Stimulated activated CD4-positive, alpha-beta T cell treated with anti-CD3 and anti-CD28 coated beads, Interleukin-12 subunit alpha, Interleukin-12 subunit beta, amount 100 ng/mL, for 4 hours (primary cell): ENCODE data around the gene PDPN.

Source experiments
- DNase-seq: peaks from one replicate; pipeline ENCODE4 v3.0.0-alpha.2; 2020

The PDPN gene

GRCh38 chr1:13581446-13581845 is 2.2 kb upstream of the PDPN start:
- DNase-seq, result no peak

DNA sequence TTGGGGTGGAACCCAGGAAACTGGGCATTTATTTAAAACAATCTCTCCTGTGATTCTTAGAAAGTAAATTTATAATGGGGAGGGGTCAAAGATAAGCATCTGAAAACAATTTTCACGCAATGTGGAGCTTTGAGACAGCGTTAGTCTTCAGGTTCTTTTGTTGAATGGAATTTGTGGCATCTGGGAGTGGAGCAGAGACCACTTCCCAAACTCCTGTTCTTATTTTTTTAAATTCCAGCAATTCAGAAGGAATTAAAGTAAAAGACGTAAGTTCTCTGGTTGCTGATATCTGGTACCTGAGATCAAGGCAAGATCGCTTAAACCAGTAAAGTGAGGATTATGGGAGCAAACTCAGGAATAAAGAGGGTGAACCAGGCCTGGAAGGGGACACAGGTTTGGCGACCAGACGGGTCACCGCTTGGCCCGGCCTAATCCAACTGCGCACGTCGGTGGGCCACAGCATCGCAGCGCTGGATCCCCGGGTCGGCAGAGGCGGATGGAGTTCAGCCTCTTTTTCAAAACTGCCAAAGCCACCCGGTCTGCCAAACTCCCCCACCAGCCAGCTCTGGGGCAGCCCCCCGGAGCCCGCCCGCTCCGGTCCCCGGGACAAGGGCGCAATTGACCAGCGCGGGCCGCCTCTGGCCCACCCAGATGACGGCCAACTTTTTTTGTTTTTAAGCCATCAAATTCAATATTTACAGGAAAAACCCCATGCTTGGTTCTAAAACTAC is 754 bp upstream of the PDPN start:
- no peak for DNase-seq

GRCh38 chr1:13583966-13584791 is 547 bp downstream of the PDPN start:
- no peak for DNase-seq

DNA sequence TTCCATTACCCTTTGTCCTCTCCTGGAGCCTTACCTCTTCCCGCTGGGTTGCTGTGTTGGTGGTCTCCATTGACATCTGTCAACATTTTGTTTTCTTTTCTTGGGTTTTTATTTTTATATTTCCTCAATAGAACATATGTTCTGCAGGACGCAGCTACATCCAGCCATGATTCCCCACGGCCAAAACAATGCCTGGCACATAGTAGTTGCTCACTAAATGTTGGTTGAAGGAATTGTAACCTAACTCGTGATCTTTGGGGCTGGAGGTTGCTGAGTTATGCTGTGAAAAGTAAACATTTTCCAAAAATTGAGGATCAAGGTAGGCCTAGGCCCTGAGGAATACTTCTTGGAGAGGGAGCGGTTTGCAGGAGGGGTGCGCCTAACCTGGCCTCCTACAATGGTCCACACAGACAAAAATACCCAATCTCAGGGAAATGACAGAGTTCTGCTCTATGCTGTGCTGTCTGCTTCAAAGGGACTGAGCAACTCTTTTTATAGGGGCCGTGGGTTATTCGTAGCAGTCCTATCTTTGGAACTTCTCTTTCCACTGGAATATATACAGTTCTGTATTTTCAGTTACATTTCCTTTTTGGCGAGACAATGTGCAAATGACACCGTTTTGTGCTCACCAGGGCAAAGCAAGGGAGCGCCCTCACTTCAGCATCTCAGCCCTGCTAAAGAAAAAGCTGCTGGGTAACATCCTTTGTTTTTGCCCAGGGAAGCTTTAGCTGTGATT is 1.4 kb downstream of the PDPN start:
- no peak for DNase-seq

DNA sequence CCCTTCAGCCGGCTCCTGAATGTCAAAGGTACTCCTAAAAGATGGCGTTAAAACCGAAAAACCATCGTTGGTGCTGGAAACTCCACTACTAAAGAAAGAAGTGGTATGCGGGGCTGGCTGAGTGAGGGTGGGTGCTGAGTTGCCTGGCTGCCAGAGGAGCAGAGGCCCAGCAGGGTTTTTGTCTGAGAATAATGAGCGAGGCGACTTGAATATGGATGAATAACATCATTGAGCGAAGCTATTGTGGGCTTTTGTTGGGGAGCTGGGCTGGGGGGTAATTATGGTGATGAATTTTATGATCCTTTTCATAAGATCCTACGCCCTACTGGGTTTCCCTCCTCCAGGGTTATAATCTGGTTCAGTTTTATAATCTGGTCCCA is 2.0 kb downstream of the PDPN start:
- DNase-seq, result no peak

DNA sequence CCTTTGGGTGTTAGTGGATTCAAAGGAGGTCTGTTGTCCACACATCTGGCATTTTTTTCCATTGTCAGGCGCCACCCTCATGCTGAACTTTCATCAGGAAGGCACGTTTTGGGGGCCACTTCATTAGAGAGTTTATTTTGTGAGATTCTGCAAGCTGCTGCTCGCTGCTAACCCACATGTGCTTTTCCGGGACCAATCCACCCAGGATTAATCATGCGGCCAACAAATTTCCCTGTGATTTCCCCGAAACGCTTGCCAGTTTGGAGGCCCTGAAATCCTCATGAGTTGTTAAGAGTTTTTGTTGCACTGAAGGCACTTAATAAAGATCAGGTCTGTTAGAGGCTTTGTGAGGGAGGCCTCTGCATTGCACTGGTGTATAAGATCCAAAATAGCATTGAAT is 2.4 kb downstream of the PDPN start:
- no peak for DNase-seq

DNA sequence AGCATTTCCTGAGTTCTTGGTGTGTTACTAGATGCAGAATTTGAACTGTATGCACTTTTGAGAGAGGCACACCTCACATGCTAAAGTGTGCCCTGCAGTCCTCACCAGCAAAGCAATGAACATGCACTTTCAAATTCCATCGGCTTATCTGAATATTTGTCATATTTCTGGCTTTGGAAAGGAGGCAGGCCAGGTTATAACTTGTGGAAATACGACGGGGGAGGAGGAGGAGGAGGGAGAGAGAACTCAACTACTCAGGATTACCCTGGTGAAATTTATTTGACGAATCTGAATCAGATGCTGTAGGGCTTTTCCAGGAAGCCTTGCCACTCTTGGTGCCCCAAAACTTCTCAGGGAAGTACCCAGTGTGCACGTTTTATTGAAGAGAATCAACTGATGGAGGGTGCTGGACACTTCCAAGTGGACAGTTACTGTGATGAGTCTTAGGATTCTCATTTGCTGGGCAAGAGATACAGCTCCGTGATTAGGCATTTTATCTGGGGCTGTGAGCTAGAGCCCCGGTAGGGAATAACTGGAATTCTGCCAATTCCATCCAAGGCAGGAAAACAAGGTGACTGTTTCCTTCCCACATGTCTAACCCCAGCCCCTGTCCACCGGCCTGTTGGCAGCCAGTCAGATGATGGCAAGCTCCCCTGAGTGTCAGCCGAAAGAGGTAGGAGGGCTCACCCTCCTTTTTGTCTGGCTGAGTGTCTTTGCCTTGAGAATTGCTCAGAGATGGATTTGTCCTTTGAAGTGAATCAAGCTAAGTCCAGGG is 3.8 kb downstream of the PDPN start:
- no peak for DNase-seq

GRCh38 chr1:13588946-13589796 is 5.5 kb downstream of the PDPN start:
- no peak for DNase-seq

DNA sequence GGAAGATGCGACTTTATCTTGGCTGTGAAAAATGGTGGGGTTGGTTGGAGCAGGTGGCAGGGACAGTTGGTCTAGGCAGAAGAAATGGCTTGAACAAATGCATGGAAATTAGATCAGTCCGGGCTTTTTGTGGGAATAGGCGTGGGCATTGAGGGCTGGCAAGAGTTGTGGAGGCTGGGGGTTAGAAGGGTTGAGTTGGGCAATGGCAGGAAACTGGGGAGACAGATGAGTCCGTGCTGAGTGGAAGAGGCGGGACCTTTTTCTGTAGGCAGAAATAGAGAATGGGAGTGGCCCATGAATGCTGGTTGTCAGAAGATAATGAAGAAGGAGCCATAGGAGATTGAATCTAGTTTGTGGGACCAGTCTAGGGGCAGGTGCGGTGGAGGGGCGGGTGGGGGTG is 6.9 kb downstream of the PDPN start:
- no peak for DNase-seq

GRCh38 chr1:13593511-13594131 is 10.0 kb downstream of the PDPN start:
- no peak for DNase-seq

DNA sequence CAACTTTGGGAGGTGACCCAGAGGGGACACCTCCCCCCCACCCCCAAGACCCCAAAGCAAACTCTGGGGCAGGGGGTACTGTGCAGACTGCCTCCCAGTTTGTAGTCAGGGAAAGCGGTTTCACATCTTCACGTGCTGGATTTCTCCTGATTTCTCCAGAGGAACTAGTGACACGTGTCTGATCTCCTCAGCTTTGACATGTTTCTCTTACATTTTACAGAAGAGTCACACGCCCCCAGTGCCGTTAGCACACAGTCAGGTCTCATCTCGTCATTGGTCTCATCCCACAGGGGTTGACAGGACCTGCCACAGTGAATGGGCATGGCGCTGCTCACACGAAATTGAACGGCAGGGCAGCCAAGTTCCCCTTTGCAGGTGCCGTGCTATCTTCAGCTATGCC is 11.8 kb downstream of the PDPN start:
- no peak for DNase-seq

GRCh38 chr1:13597166-13597565 is 13.5 kb downstream of the PDPN start:
- DNase-seq, result no peak

DNA sequence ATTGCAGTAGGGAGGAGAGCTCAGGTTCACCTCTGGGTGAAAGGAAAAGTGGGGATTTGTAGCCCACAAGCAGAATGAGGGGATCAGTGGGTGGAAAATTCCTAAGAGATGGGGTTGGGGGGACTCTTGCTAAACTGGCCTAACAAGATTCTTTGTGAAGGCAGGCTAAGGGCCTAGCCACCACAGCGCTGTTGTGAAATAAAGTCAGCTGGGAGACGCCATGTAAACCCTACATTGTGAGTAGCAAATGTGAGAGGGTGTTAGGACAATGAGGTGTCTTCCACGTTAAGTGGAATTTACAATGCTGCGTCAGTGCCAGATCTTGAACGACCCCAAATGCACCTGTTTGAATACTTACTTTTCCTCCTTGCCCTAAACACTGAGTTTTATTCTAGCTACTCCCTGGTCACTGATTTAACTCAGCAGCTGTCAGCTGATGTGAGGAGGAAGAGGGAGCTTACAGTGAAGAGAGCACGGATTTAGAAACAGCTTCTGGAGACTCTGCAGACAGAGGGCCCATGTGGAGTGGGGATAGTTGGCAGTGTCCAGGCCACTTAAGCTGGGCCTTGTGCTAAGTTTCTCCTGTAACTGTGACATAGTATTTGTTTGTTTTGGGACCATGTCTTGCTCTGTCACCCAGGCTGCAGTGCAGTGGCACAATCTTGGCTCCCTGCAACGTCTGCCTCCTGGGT is 17.3 kb downstream of the PDPN start:
- DNase-seq, result no peak

- no peak for DNase-seq
Observed at GRCh38 chr1:13604176-13604575, 20.5 kb downstream of the PDPN start.

- DNase-seq, result no peak
Observed at GRCh38 chr1:13604721-13605120, 21.1 kb downstream of the PDPN start.

DNA sequence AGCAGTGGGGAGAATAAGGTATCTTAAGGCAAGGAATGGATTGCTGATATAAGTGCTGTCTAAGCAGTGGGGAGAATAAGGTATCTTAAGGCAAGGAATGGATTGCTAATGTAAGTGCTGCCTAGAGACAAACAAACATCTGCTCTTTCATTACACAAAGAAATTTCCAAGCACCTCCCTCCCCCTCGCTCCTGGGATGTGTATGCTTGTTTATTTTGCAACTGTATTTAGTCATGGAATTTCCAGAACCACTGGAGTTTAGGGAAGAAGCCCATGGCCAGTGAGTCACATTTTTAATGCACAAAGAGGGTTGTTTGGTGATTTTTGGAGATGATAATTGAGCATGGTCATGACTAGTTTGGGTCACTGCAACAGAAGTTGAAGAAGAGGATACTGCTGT is 21.5 kb downstream of the PDPN start:
- DNase-seq, result no peak

- no peak for DNase-seq
Observed at GRCh38 chr1:13607002-13607401, 23.4 kb downstream of the PDPN start.

DNA sequence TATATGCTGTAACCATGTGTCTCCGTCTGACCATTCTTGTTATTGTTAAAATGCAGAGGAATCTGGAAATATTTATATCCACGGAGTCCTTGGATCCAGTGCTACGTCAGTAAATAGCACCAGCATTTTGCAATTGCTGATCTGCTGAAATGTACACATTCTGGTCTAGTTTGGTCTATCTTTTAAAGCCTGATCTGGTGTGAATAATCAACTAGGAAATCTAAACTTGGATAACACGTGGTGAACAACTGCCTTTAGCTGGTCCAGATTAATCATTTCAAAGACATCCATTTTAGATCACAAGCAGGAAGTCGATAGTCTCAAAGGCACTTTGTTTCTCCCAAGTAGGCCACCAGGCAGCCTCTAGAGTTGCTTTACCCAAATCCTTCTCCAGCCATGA is 32.6 kb downstream of the PDPN start:
- no peak for DNase-seq

DNA sequence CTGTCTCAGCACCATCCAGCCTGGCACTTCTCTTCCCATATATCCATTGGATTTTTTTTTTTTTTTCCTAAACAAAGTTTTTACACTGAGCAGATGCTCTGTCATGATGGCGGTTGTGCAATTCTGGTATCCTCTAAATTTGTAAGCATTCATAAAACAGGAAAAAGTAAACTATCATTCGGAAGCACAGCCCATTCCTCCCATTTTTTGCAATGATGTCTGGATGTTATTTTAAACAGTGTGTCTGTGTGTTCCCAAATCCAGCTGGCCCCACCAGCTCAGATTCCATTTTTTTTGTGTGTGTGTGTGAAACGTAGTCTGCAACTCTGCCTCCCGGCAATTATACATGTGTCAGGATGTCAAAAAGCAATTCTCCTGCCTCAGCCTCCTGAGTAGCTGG is 33.5 kb downstream of the PDPN start:
- no peak for DNase-seq

DNA sequence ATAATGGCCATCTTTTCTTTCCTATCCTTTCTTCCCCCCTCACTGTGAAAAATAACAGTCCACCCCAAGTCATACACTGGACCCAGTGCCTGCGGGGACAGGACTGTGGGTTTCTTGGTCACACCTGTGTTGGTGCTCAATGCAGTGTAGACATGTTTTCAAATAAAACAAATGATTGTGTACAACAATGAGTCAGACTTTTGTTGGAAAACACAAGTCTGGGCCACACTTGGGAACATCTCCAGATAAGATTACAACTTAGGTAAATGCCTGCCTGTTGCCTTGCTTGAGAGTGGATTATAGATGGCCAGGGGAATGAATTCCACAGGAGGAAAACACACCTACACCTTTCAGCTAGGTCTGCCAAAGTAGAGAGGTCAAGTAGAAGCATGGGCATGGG is 34.1 kb downstream of the PDPN start:
- DNase-seq, result no peak

DNA sequence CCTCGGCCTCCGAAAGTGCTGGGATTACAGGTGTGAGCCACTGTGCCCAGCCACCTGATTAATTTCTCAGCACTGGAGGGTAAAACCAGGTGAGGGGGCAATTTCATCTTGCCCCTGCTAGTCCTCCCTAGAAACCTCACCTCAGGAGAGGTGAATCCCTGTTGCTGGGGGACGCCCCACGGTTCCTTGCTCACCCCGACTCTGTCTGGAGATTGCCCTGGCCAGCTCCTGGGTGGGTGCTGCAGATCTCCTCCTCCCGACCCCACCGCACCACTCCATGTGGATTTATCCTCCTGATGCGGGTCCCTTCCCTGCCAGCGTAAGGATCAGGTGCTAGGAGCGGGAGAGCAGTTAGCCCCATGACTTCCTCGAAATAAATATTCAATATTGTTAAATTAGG is 34.9 kb downstream of the PDPN start:
- no peak for DNase-seq
